GM18858 (cell line): ENCODE results near the gene YARS2.

ENCODE experiments used
- ATAC-seq: cut with Tn5 transposase; IDR thresholded peaks from one replicate; pipeline ENCODE4 v1.9.1; 2021; ENCODE audit not compliant: unreplicated experiment

YARS2 gene

DNA sequence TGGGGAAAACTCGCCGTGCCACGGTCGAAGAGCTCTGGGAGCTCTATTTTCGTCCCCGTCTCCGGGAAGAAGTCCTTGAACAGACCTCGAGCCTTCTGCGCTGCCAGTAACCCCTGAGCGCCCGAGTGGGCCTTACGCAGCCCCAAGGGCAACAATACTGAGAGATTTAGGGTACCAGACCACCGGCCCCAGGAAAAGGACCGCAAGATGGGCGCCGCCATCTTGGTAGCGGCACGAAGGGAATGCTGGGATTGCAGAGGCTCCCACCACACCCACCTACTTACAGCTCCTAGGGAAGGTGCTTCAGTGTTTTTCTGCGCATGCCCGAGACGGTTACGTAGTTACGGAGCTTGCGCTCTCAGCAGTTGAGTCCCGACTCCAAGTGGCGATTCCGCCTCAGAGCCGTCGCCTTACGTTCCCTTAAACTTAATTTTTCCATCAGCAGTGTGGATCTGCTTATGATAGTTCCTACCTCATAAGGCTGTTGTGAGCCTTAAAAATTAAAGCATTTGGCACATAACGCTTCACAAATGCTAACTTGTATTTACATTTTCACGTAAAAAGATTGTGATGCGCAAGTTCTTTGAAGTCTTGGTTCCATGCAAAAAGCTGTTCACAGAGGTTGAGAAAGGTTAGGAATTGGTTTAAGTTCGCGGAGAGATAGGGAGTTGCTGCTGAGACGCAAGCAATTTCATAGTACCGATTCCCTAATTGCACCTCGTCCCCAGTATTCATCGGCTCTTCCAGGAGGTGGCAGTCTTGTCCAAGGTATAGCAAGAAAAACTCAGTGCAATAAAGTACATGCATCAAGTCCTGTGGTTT lies at the start of gene YARS2:
Gene YARS2 (minus strand): TSS at position 244 of the 822 bp plus-strand sequence. CDS start 23 bp downstream, at position 221.
- peak; percentile 84 for ATAC-seq

DNA sequence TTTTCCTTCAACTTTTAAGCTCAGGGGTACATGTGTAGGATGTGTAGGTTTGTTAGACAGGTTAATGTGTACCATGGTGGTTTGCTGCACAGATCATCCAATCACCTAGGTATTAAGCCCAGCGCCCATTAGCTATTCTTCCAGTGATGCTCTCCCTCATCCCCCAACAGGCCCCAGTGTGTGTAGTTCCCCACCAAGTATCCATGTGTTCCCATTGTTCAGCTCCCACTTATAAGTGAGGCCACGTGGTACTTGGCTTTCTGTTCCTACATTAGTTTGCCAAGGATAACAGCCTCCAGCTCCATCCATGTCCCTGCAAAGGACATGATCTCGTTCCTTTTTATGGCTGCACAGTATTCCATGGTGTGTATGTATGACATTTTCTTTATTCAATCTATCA lies 48.6 kb upstream of the YARS2 start:
- no peak for ATAC-seq

DNA sequence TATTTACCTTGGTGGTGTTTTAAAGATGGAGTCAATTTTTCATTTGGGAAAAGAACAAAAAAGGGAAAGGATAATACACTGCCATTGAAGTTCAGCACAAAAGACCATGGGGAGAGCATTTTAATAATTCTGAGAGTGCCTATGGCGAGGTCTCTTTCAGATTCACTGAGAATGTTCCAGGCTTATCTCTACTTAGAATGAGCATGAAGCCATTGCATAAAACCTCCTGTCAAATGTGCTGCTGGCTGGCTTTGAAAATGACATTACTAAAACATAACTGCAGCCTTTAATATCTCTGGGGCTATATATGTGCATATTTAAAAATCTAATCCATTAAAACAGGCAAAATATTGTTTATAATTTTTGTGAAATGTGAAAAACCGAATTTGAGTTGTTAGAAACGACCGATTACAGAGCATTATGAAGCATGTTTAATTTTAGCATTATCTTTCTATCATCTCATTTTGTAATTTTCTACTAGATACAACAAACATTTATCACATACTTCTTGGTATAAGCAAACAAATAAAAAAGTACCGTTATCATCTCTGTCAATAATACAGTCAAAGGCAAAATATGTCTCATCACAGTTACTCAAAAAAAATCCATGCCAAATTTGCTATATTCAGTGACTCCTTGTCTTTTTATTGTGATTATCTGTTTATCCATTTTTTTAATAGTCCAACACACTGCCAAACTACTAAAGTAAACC lies 45.7 kb upstream of the YARS2 start:
- no peak for ATAC-seq

DNA sequence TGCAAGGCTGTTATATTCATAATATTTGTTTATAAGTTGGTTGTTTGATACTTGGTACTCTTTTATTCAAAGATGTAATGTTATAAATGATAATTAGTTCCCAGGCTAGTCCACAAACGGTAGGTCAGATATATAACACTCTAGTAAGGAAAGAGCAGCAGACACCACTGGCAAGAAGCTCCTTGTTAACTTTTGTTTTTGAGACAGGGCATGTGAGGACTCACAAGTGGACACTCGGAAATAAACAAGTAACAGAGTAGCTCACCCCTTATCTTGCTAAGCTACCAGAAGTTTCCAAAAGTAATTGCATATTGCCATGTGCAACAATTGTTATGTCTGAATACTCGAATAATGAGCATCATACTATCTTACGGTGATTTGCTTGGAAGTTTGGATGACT lies 38.6 kb upstream of the YARS2 start:
- ATAC-seq: no peak

DNA sequence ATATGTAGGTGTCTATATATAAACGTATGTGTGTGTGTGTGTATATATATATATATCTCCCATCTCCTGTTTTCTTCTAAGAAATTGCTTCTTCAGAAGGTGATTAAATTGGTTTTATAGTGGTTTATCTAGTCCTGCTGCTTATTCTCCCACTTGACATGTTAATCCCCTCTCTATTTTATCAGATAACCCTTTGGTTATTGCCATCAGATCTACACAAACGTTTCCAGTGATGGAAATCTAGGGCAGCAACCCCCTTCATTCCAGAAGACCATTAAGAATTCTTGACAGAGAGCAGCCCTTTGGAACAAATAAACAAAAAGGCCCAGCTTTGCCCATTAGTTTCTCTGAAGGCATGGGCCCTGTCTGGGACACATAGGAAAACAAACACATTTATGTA lies 34.2 kb upstream of the YARS2 start:
- ATAC-seq: no peak

DNA sequence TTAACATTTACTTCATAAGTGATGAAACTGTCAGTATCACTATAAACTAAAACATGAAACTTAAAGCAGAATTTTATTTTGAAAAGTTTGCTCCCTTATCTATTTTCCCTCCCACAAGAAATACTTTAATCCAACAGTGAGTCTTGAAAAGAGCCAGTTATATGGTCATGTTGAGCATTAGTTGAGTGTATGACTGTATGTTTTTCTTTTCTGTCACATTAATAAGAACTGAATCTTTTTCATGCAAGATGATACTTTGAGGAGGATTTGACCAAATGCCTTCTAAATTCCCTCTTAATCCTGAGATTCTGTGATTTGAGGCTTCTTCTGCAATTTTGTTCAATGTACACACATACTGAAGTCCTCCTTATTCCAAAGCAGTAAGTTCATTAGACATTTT lies 33.7 kb upstream of the YARS2 start:
- ATAC-seq: no peak

DNA sequence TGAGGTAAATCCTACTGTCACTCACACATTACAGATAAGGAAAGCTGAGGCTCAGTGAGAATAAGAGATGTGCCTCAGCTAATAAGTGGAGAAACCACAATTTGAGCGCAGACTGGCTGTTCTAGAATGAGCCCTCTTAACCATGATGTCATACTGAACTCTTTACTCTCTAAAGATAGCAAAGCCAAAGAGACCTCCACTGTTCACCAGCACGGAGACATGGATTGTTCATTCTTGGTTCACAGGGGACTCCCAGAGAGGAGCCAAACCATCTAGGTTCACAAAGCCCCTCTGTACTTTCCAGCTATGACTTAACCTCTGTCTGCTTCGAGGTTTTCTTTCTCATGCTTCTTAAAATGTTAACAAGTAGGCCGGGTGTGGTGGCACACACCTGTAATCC lies 32.7 kb upstream of the YARS2 start:
- ATAC-seq: no peak

DNA sequence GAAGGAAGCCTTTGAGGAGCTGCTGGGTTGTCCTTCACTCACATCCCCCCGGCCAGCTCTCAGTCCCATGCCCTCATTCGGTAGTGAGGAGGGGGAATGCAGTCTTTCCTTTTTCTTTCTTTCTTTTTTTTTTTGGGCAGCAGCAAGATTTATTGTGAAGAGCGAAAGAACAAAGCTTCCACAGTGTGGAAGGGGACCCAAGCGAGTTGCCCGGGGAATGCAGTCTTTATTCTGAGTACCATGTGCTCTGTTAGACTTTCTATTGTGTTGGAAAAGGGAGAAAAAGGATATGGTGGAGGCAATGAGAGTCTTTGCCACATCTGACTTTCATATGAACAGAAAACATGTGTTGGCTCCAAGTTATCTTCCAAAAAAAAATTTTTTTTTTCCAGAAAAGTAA lies 29.9 kb upstream of the YARS2 start:
- no peak for ATAC-seq

DNA sequence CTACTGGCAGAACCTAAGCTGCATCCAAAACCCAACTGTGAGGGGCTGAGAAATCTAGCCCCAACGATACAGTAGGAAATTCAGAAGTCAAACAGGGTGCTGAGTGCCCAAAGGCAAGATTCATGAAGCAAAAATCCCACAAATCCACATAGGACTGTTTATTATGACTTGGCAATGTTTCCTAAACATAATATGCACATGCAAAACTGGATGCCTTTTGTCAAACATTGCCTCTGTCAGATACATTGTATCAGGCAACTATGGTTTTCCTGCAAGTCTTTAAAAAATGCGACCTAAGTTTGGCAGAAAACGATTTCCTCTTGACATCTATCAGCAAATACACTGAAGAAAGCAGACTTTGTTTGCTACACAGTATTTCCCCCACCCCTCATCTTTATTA lies 27.3 kb upstream of the YARS2 start:
- ATAC-seq: no peak

DNA sequence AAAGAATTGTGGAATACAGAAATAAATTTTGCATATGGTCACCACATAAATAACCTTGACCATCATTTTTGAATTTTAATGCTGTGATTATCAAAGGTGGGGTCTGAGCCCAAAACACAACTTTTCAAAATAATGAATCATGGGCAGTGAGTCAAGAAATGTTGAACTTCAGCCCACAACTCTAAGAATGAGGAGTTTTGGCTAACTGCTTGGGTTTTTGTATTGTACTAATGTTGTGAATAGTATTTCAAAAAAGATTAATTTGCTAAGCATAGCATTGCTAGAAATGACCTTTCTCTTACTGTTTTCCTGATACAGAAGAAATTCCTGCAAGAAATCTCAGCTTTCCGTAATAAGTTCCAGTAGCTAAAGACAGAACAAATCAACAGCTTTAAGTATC lies 24.4 kb upstream of the YARS2 start:
- no peak for ATAC-seq

DNA sequence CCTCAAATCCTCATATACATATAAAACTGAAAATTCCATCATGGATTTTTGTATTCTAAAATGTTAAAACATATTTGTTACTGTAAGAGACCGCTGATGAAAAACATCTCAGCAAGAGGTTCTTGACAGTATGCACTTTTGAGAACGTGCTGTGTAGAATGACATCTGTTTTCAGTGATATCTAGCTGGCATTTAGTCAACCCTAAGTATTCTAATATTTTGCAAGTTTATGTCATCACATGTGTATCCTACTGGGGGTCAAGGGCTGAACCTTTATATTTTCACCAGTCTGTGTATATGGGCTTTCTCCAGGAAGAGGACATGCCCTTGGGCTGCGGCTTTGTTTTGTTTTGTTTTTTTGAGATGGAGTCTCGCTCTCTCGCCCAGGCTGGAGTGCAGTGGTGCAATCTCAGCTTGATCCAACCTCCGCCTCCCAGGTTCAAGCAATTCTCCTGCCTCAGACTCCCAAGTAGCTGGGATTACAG lies 22.0 kb upstream of the YARS2 start:
- no peak for ATAC-seq

DNA sequence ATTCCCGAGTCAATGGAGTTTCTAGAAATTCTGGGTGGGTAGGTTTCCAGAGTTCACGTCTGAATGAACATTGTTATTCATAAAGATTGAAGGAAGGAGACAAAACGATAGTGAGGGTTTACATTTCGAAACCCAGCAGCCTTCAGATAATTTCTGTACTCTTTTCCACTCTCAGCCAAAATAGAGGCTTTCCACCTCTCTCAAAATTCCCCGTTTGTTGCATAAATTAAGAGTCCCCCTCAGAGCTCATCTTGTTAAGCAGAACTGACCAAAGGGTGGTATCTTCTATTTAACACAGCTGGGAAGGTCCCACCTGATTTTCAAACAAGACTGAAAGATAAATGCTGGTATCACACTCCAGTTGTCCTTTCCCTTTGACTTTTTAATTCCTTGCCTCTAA lies 21.5 kb upstream of the YARS2 start:
- peak; percentile 61 for ATAC-seq

DNA sequence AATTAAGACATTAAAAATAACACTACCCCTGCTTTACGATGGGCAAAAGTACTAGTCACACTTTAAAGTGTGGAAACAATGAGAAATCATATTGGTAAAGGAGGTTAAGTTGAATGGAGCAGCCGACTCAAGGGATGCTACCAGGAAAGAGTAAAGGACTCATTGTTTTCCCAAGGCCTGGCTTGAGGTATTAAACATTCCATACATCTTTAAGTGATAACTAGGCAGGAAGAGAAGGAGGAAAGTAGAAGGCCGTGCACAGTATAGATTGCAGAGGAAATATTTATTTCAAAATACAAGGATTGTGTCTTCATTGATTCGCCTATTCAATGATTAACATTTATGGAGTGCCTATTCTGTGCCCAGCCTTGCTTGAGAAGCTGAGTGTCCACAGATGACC lies 20.6 kb upstream of the YARS2 start:
- no peak for ATAC-seq

DNA sequence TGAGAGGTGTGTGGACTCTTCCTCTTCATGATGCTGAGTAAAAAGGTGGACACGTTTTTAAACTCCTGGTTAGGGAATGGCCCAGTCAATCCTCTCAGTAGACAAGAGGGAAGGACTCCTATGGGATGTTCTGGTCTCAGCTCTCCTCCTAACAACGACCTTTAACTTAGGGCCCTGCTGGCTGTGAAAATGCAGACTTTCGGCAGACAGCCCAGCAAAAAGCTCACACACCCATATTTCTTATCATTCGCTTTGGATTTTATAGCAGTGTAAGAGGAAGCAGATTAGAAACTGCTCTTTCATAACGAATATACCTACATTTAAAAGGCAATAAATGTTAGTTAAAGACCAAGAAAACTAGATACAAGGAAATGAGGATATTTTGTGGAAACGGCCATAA lies 18.0 kb upstream of the YARS2 start:
- ATAC-seq: no peak

DNA sequence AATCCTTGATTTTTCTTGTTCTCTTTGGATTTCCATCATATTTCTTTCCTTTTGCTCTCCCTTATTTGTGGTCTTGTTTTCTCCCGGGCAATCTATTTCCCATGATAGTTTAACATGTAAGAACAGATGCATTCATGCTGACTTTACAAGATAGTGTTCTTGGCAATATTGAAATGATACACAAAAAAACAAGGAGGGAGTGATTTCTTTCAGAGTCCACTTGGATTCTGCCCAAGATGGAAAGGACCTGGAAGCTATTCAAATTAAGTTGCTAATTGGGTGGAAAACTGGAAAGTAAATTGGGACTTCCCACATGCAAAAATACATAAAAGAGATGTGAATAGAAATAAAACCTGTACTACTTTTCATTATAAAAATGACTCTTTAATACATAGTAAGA lies 14.4 kb upstream of the YARS2 start:
- no peak for ATAC-seq

DNA sequence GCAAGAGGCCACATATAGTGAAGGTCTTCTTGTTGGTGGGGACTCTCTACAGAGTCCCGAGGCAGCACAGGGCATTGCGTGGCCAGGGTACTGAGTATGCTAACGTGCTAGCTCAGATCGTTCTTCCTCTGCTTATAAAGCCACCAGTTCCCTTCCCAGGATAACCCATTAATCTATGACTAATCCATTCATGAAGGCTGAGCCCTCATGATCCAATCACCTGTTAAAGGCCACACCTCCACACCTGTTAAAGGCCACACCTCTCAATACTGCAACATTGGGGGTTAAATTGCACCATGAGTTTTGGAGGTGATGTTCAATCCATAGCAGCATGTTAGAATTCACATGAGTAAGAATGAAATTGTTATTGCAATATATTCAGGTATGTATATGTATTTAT lies 12.8 kb upstream of the YARS2 start:
- ATAC-seq: no peak

DNA sequence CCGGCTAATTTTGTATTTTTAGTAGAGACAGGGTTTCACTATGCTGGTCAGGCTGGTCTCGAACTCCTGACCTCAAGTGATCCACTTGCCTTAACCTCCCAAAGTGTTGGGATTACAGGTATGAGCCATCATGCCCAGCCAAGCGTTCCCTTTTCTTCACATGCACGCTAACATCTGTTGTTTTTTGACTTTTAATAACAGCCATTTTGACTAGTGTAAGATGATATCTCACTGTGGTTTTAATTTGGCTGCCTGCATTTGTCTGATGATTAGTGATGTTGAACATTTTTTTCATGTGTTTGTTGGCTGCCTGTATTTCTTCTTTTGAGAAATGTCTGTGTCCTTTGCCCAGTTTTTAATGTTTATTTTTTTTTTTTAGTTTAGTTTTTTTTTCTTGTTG lies 10.2 kb upstream of the YARS2 start:
- ATAC-seq: no peak

DNA sequence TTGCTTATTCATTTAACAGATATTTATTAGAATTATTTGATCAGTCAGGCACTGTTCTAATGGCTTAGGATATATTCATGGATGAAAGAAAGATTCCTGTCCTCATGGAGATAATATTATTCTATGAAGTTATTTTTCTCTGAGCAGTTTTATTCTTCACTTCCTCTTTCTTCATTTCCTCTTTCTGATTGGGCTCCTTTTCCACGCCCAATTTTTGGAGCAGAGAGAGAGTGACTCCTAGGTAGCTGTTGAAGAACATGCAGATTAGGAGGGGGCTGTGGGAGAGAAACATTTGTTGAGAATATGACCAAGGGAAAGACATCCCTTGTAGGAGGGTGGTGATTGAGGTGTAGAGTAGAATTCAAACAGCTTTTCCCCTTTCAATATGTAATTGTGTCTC lies 6.0 kb upstream of the YARS2 start:
- peak; percentile 63 for ATAC-seq

DNA sequence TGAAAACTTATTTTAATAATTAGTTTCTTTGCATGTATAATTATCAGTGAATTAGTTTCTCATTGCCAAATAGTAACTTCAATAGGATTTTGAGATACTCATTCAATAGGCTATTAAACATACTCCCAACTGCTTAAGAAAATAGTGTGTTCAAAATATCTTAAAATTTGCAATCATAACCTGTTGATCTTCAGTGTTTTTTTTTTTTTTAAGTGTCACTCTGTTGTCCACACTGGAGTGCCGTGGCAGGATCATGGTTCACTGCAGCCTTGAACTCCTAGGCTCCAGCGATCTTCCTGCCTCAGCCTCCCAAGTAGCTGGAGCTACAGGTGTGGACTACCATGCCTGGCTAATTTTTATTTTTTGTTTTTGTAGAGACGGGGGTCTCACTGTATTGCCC lies 1.5 kb upstream of the YARS2 start:
- no peak for ATAC-seq

DNA sequence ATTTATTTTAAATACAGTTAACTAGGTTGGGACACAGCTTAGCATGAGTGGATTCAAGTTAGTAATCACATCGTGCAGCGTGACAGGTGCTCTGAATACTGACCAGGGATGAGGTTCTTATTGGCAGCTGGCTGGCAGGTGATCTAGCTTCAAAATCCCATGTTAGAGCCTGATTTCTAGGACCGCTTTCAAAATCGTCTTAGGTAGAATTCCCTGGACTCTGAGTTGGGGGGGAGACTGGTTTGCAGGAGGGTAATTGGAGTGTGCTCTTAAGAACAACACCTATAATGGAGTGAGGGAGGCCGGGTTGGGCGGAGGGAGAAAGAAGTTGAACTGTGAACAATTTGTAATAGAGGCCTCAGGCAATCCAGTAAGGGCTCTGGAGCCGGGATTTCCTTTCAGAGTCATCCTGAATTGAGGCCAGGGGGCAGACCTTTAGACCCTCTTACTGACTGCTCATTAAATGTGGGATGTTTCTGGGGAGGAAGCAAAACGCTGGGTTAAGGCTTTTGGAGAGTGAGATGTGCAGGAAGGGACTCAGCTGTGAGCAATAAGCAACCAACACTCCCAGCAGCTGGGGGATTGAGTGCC lies 874 bp upstream of the YARS2 start:
- ATAC-seq: no peak

DNA sequence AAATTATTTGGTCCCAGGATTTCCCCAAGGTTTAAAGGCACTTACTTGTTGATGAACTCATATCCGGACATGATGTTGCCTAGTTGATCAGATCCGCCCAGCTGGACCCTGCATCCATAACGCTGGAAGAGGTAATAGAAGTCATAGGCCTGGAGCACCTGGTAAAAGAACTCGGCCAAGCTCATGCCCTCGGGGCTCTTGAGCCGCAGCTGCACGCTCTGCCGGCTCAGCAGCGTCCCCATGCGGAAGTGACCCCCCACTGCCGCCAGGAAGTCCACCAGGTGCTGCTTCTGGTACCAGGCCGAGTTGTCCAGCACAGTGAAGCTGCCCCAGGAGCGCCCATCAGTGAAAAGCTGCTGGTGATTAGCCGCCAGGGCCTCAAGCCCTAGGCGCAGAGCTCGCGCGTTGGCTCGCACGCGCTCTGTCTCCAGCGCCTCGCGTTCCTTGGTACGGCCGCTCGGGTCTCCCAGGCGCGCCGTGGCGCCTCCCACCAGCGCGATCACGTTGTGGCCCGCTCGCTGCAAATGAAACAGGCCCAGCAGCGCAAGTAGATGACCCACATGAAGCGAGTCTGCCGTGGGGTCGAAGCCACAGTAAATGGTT lies 545 bp downstream of the YARS2 start:
- peak; percentile 56 for ATAC-seq

DNA sequence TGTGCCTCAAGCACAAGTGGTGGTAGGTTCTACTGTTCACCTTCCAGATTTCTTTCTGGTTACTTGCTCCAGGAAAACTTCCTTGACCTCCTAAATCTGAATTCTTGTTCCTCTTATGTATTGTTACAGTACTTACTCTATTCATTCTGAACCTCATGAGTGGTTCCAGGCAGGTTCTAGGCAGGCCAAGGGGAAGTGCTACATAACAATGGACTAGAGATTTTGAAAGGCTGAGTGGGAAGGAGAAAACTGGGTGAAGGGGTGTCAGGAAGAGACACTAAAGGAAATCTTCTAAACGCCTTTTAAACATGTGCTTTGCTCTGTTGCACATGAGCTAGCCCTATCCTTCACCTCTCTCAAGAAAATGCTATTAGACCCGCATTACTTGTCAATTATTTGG lies 1.6 kb downstream of the YARS2 start:
- ATAC-seq: no peak
